Bronchial epithelial cell (primary cell): ENCODE measurements around the gene TUBB1. TPM values are rescaled to one million over a fixed set of nuclear protein-coding genes. Genes with fewer than 3 reads are reported as not detected.

Experiments used
- DNase-seq: peaks from one replicate; pipeline ENCODE4 v3.0.0-alpha.2; 2010; ENCODE audit warnings: low read depth
- FAIRE-seq: peaks from 2 replicates; lab custom pipeline; 2011; peaks lifted over from hg19 to GRCh38; lab: Jason Lieb, UNC
- H3K27me3 ChIP-seq: 2 replicates; pipeline ENCODE4 v1.5.1; 2011; ENCODE audit warnings: low read length; ENCODE audit not compliant: control insufficient read depth, insufficient read depth
- H3K36me3 ChIP-seq: 2 replicates; pipeline ENCODE4 v1.5.1; 2011; ENCODE audit warnings: low read length; ENCODE audit not compliant: control insufficient read depth, insufficient read depth
- H3K4me3 ChIP-seq: 2 replicates; pipeline ENCODE4 v1.5.1; 2011; ENCODE audit warnings: mild to moderate bottlenecking, low read depth, low read length, control low read depth
- CTCF ChIP-seq: IDR thresholded peaks from 2 replicates; pipeline ENCODE4 v1.5.1; 2011; ENCODE audit warnings: mild to moderate bottlenecking, moderate library complexity, low read length, control low read depth, inconsistent platforms; ENCODE audit not compliant: insufficient read depth, severe bottlenecking
- total RNA-seq: library from RNA; depleted of rRNA; stranded (reverse); fragments of >200 nt; gene quantifications from 2 replicates; pipeline ENCODE4 v1.2.1, GENCODE V29; 2014

Gene TUBB1
- total RNA-seq, 1 donor from 2014 or later = not detected

DNA sequence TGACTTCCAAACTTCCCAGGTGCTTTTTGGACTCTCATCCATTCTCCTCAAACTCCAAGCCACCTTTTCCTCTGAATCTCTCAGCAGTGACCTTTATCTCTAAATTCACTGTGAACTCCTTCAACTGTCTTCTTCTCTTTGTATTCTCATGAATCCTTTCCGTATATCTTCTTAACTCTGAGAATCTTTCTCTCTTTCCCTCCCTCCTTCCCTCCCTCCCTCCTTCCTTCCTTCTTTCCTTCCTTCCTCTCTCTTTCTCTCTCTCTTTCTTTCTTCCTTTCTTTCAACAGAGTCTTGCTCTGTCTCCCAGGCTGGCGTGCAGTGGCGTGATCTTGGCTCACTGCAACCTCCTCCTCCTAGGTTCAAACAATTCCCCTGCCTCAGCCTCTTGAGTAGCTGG is 27.6 kb downstream of the TUBB1 start:
- Histone ChIP-seq H3K4me3 (no peak overlapping the region), H3K36me3 (no peaks in the 10 kb centered on the region), H3K27me3 (no peaks in the 10 kb centered on the region)
- FAIRE-seq (no peak), DNase-seq (no peak)
- no peak for TF ChIP-seq CTCF

GRCh38 chr20:59047938-59048680 is 28.9 kb downstream of the TUBB1 start:
- H3K36me3 ChIP-seq = no peaks in the 10 kb centered on the region
- FAIRE-seq = no peak
- TF ChIP-seq CTCF = no peak
- H3K4me3 ChIP-seq = no peak overlapping the region
- peak; percentile 81 for DNase-seq
- H3K27me3 ChIP-seq = no peaks in the 10 kb centered on the region

DNA sequence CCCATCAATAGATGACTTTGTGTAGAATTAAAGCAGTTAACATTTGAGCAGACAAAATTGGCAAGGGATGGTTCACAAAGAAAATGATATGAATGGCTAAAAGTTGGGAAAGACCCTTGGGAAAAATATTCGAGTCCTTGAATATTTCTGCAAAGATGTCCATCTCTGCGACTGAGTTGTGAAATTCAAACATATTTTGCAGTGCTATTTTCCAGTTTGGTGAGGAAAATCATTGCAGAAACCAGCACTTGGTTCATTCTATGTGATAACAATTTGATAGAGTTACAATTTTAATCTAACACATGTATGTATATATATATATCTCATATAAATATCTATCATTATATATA is 29.4 kb downstream of the TUBB1 start:
- DNase-seq (no peak), FAIRE-seq (no peak)
- Histone ChIP-seq H3K36me3 (no peaks in the 10 kb centered on the region), H3K4me3 (no peak overlapping the region), H3K27me3 (no peaks in the 10 kb centered on the region)
- no peak for TF ChIP-seq CTCF

- FAIRE-seq (no peak), DNase-seq (no peak)
- Histone ChIP-seq H3K36me3 (no peaks in the 10 kb centered on the region), H3K4me3 (no peak overlapping the region), H3K27me3 (no peaks in the 10 kb centered on the region)
- no peak for TF ChIP-seq CTCF
Observed at GRCh38 chr20:59050437-59050836, 31.2 kb downstream of the TUBB1 start.

- Histone ChIP-seq H3K4me3 (no peak overlapping the region), H3K36me3 (no peaks in the 10 kb centered on the region), H3K27me3 (no peaks in the 10 kb centered on the region)
- TF ChIP-seq CTCF = no peak
- FAIRE-seq = no peak
- no peak for DNase-seq
Observed at GRCh38 chr20:59051666-59052185, 32.5 kb downstream of the TUBB1 start.
